HG03442 (cell line): ENCODE measurements around the gene MPHOSPH9.

Source experiments
- ATAC-seq: cut with Tn5 transposase; IDR thresholded peaks from one replicate; pipeline ENCODE4 v1.9.1; 2021; ENCODE audit warnings: mild to moderate bottlenecking, moderate library complexity; ENCODE audit not compliant: unreplicated experiment

MPHOSPH9 gene

DNA sequence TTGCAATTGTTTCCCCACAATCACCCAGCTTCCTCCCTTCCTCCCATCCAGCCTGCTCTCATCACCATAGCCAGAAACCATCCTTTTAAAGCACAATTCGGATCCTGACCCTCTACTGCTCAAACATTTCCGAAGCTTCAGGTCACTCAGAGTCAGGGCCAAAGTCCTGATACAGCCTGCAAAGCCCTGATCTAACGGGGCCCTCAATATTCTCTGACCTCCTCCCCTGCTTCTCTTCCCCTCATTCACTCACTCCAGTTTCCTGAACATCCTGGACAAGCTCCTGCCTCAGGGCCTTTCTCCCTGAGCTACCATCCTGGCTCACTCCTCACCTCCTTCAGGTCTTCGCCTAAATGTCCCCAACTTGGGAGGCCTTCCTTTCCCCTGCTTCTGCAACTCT lies 128.1 kb downstream of the MPHOSPH9 start:
- no peak for ATAC-seq
